ENCODE data around the gene TNRC18.
"Not testable (repeated sequence)": the region's sequence is repeated elsewhere in the genome, so short reads cannot be mapped to it uniquely, and the experiment has no call there.

Gene TNRC18

GRCh38 chr7:5315761-5316160 is 107.9 kb downstream of the TNRC18 start:
- TF ChIP-seq, protein P1, sequence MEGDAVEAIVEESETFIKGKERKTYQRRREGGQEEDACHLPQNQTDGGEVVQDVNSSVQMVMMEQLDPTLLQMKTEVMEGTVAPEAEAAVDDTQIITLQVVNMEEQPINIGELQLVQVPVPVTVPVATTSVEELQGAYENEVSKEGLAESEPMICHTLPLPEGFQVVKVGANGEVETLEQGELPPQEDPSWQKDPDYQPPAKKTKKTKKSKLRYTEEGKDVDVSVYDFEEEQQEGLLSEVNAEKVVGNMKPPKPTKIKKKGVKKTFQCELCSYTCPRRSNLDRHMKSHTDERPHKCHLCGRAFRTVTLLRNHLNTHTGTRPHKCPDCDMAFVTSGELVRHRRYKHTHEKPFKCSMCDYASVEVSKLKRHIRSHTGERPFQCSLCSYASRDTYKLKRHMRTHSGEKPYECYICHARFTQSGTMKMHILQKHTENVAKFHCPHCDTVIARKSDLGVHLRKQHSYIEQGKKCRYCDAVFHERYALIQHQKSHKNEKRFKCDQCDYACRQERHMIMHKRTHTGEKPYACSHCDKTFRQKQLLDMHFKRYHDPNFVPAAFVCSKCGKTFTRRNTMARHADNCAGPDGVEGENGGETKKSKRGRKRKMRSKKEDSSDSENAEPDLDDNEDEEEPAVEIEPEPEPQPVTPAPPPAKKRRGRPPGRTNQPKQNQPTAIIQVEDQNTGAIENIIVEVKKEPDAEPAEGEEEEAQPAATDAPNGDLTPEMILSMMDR (IDR thresholded peaks at IDR 0.05; ENCODE audit: low read depth, low read length, missing control alignments), result no peak
- H3K4me3 ChIP-seq (ENCODE audit: low read depth, low read length), result no peak overlapping the region
- DNase-seq (ENCODE audit: low read depth), result no peak

DNA sequence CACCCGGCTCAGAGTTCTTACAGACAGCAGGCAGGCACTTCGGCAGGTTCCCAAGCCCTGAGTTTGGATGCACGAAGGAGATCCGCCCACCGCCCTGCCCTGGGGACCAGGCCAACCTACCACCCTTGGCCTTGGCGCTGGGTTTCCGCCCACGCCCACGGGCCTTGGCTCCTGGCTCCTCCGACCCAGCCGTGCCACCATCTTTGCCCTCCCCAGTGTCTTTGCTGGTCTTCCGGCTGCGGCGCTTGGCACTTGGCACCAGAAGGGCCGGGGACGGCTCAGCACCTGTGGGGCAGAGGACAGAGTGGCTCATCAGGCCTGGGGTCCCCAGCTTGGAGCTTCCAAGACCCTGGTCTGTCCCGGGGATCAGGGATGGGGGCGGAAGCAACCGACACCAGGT is 108.8 kb downstream of the TNRC18 start:
- TF ChIP-seq, protein P1 (IDR thresholded peaks at IDR 0.05; ENCODE audit: low read depth, low read length, missing control alignments), result no peak
- DNase-seq (ENCODE audit: low read depth), result no peak
- no peak overlapping the region for H3K4me3 ChIP-seq (ENCODE audit: low read depth, low read length)

DNA sequence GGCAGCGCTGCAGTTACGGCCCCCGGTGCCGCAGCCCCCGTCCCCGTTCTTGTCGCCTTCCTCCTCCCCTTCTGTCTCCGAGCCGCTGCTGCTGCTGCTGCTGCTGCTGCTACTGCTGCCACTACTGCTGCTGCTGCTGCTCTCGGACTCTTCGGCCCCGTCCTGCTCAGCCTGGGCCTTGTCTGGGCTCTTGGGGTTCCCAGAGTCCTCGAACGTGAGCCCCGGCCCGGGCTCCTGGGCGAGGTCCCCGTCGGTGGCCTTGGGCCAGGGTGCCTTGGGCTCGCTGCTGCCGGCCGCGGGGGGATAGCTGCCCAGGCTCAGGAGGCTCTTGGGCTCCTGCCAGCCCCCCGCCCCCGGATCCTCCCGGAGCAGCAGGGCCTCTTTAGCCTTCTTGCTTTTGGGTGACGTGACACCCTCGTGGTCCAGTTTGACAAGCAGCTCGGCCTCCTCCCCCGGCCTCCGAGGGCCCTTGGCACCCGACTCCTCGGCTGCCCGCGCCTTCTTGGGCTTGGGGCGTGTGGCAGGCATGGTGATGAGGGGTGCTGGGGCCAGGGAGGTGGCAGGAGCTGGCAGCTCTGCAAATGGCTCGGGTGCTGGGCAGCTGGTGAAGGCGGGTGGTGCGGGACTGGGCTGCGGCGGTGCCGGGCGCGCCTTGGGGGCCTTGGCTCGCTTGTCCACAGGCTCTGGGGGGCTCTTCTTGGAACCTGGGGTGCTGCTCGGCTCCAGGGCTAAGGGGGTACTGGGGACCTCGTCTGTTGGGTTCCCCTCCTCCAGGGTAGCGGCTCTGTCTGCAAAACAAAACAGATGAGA is 110.4 kb downstream of the TNRC18 start:
- H3K4me3 ChIP-seq (ENCODE audit: low read depth, low read length); DNase-seq (ENCODE audit: low read depth): not testable (repeated sequence)

DNA sequence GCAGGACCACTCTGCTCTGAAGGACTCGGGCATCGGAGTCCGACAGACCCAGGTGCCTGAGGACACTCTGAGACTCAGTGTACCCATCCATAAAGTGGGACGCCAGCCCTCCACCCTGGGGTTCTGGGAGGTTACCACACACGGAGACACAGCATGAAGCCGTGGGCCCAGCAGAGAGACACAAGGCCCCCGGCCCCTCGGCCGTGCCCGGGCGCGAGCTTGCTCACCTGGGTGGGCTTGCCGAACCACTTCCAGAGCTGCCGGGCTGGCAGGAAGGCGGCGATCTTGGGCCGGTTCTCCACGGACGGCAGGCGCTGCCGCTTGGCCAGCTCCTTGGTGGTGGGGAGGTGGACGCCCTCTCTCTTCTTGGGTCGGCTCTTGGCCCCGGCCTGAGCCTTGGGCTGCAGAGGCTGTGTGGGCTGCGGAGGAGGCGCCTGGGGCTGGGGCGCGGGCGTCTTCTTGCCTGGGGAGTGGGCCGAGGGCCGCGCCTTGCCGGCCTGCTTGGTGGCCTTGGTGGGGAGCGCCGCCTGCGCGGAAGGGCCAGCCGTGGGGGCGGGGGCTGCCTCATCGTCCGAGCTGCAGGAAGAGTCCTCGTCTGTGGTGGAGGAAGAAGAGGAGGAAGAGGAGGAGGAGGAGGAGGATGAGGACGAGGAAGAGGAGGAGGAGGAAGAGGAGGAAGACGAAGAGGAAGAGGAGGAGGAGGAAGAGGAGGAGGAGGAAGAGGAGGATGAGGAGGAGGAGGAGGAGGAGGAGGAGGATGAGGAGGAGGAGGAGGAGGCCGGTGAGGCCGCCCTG is 111.2 kb downstream of the TNRC18 start:
- DNase-seq (ENCODE audit: low read depth); H3K4me3 ChIP-seq (ENCODE audit: low read depth, low read length): not testable (repeated sequence)

- TF ChIP-seq, protein P1 (IDR thresholded peaks at IDR 0.05; ENCODE audit: low read depth, low read length, missing control alignments), result no peak
- H3K4me3 ChIP-seq (ENCODE audit: low read depth, low read length), result no peak overlapping the region
Observed at GRCh38 chr7:5310822-5311405, 112.7 kb downstream of the TNRC18 start.

GRCh38 chr7:5309146-5309545 is 114.5 kb downstream of the TNRC18 start:
- TF ChIP-seq, protein P1 (IDR thresholded peaks at IDR 0.05; ENCODE audit: low read depth, low read length, missing control alignments), result no peak
- no peak overlapping the region for H3K4me3 ChIP-seq (ENCODE audit: low read depth, low read length)
- DNase-seq (ENCODE audit: low read depth), result no peak

More at GRCh38 chr7:5310822-5311405, 112.7 kb downstream of the TNRC18 start:
- no peak for DNase-seq (ENCODE audit: low read depth)

GRCh38 chr7:5307221-5308142 is 116.2 kb downstream of the TNRC18 start:
- H3K4me3 ChIP-seq (ENCODE audit: low read depth, low read length); DNase-seq (ENCODE audit: low read depth): not testable (repeated sequence)

DNA sequence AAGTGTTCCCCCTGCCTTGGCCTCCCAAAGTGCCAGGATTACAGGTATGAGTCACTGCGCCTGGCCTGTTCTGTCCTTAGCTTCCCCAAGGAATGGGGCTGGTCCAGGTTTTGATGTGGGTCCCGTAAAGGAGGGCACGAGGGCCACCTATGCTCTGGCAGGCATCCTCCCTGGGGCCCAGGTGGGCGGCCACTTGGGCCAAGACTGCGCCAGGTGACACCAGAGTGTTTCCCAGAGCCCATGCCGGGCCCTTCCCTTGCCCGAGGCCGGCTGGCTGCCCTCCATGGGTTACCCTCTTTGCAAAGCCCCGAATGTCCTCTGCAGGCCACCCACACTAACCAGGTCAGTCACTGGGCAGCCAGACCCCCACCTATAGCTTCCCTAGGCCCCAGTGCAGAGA is 118.6 kb downstream of the TNRC18 start:
- H3K4me3 ChIP-seq (ENCODE audit: low read depth, low read length); DNase-seq (ENCODE audit: low read depth): not testable (repeated sequence)
